Hepatocyte (in vitro differentiated cells): ENCODE results near the gene YTHDF2.

Source experiments
- EZH2 ChIP-seq: fragments of 200-600 bp; sonication (generic); IDR thresholded peaks from 2 replicates; pipeline ENCODE4 v1.6.1; 2016; ENCODE audit warnings: antibody characterized with exemption, mild to moderate bottlenecking, borderline replicate concordance
- EZH2phosphoT487 ChIP-seq: fragments of 200-600 bp; sonication (generic); IDR thresholded peaks from one replicate; pipeline ENCODE4 v1.6.1; 2018; ENCODE audit warnings: antibody characterized with exemption, mild to moderate bottlenecking, low read depth, moderate library complexity; ENCODE audit not compliant: unreplicated experiment, severe bottlenecking
- TF ChIP-seq, protein P1 (sequence below): fragments of 200-600 bp; sonication (generic); IDR thresholded peaks from 2 replicates; pipeline ENCODE4 v1.5.1; 2016; ENCODE audit warnings: antibody characterized with exemption, mild to moderate bottlenecking; ENCODE audit not compliant: poor library complexity

DNA sequence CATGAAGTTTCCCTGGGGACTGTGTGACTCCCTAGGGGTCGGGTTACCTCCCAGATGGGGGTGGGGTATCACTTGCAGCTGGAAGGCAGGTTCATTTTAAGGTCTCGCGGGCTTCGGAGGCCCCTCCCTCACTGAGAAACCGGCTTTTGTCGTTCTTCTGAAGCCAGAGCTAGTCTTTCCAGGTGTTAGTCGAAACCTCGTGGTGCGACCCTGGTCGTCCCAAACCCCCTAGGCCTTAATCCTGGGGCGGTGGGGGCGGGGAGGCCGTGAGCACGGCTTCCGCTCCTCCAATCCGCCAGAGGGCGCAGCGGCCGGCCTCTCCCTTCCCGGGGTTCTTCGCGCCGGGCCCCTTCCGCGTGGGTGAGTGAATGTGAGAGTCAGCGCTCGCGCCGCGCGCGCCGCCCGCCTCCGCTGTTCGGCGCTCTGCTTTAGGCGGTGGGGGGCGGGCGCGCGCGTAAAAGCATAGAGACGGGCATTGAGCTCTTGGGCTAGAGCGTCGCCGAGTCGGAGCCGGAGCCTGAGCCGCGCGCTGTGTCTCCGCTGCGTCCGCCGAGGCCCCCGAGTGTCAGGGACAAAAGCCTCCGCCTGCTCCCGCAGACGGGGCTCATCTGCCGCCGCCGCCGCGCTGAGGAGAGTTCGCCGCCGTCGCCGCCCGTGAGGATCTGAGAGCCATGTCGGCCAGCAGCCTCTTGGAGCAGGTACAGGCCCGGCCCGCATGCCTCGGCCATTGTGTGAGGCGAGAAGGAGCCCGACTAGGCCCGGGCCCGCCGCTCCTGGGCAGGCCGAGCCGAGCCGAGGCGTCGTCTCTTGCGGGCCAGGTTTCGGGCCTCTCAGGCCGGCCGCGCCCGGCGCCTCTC lies at the start of gene YTHDF2:
- TF ChIP-seq, protein P1, sequence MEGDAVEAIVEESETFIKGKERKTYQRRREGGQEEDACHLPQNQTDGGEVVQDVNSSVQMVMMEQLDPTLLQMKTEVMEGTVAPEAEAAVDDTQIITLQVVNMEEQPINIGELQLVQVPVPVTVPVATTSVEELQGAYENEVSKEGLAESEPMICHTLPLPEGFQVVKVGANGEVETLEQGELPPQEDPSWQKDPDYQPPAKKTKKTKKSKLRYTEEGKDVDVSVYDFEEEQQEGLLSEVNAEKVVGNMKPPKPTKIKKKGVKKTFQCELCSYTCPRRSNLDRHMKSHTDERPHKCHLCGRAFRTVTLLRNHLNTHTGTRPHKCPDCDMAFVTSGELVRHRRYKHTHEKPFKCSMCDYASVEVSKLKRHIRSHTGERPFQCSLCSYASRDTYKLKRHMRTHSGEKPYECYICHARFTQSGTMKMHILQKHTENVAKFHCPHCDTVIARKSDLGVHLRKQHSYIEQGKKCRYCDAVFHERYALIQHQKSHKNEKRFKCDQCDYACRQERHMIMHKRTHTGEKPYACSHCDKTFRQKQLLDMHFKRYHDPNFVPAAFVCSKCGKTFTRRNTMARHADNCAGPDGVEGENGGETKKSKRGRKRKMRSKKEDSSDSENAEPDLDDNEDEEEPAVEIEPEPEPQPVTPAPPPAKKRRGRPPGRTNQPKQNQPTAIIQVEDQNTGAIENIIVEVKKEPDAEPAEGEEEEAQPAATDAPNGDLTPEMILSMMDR = peak; percentile 99
- TF ChIP-seq EZH2 (no peak), EZH2phosphoT487 (no peak)
